ENCODE measurements around the gene DPP7.

- TF ChIP-seq ZNF274 (IDR thresholded peaks at IDR 0.05; ENCODE audit: low read depth, low read length) (no peak), SUZ12 (IDR thresholded peaks at IDR 0.05; ENCODE audit: extremely low read depth, insufficient read depth, insufficient read length) (no peak), YY1 (IDR thresholded peaks at IDR 0.05; ENCODE audit: insufficient read depth, insufficient read length) (no peak)
Measured at GRCh38 chr9:137070906-137071275, 43.6 kb downstream of the DPP7 start.
